ENCODE results near the gene PTGDS. TPM values are rescaled to one million over a fixed set of nuclear protein-coding genes. Genes with fewer than 3 reads are reported as not detected.
A peak's percentile ranks its signal among the peaks of the same experiment; 100 is the strongest.

PTGDS gene
- total and polyA plus RNA-seq, 2 donors (not counting 1 experiment from before 2014, with no cell fraction given), result 0.13 TPM; not detected in 1

- POLR2A ChIA-PET, result interaction anchor here (1.1 kb wide), 2 partner anchors 10 to 40 kb away, joined by 3 to 4 read pairs; partner anchors contain the start of gene SAPCD2
- H3K27me3 Mint-ChIP-seq, result no peaks in the 10 kb centered on the region
- peak overlapping the region; percentile 40 to 71 for H3K27ac ChIP-seq (ENCODE audit: low read length in 2 of 2)
- H3K9ac ChIP-seq (ENCODE audit: low read length), result peak overlapping the region; percentile 70
- peak overlapping the region; percentile 100 for H3K4me2 ChIP-seq (replicated peaks; ENCODE audit: low read depth, low read length, poor library complexity, severe bottlenecking)
- peaks cover 0 to 7% (median 0%) of the 10 kb centered on the region in 3 donors for H3K9me3 ChIP-seq (ENCODE audit: control extremely low read depth in 1 of 3, control insufficient read depth in 2 of 3, insufficient read depth in 1 of 3, low read length in 2 of 3)
- DNase-seq, result peak; percentile 65
- WGBS (ENCODE audit: insufficient coverage), result 45% methylated on average over 63 of the region's 65 CpGs
- TF ChIP-seq EZH2 (IDR thresholded peaks at IDR 0.05; ENCODE audit: borderline replicate concordance, insufficient read depth, low read depth, low read length, poor library complexity, severe bottlenecking) (no peak), CTCF (IDR thresholded peaks at IDR 0.05) (no peak)
- no peaks in the 10 kb centered on the region for H3K36me3 ChIP-seq (replicated peaks in 1 of 2; ENCODE audit: control extremely low read depth in 1 of 2, control insufficient read depth in 1 of 2, extremely low read depth in 1 of 2, insufficient read depth in 2 of 2, low read length in 1 of 2)
- H3K9me3 Mint-ChIP-seq (ENCODE audit: insufficient read depth), result no peaks in the 10 kb centered on the region
- peaks cover 70 to 89% of the 10 kb centered on the region in 2 donors for H3K4me1 ChIP-seq (ENCODE audit: control insufficient read depth in 2 of 2, insufficient read depth in 2 of 2, low read length in 2 of 2)
- H3K27me3 ChIP-seq (replicated peaks in 1 of 4; ENCODE audit: control extremely low read depth in 1 of 4, control insufficient read depth in 3 of 4, insufficient read depth in 4 of 4, low read length in 3 of 4), result no peaks in the 10 kb centered on the region
- H3K27ac Mint-ChIP-seq, result peak overlapping the region; percentile 91
- intact Hi-C loops (cut with micrococcal nuclease), result loop anchor here (5.0 kb wide), 1 partner anchor 41 kb away; the partner anchor contains the start of gene SAPCD2
- peaks cover 12% of the 10 kb centered on the region for H3K79me2 ChIP-seq (ENCODE audit: control insufficient read depth, insufficient read depth, low read length)
- CTCF ChIA-PET, result interaction anchor here (1.1 to 5.9 kb wide), 15 partner anchors 14 to 253 kb away, joined by 3 to 49 read pairs (median 10); partner anchors contain the start of genes AJM1, C8G, FBXW5 and NPDC1
- peak overlapping the region; percentile 90 for H3K4me3 Mint-ChIP-seq
- H3K4me1 Mint-ChIP-seq, result peaks cover 74% of the 10 kb centered on the region
- no peak for ATAC-seq (ENCODE audit: low read depth)
- H2AFZ ChIP-seq (ENCODE audit: insufficient read depth, low read depth, low read length, poor library complexity, severe bottlenecking), result peak overlapping the region; percentile 54
- H3K4me3 ChIP-seq (ENCODE audit: control extremely low read depth in 1 of 5, extremely low read depth in 1 of 5, insufficient read depth in 1 of 5, low read depth in 2 of 5, low read length in 4 of 5), result peak overlapping the region; percentile 3 to 77 (median 64)
- peaks cover 11% of the 10 kb centered on the region for H4K20me1 ChIP-seq (ENCODE audit: control insufficient read depth, insufficient read depth, low read length, poor library complexity, severe bottlenecking)
Measured at GRCh38 chr9:137030538-137031527, 53.5 kb downstream of the PTGDS start.

Other genes with a start within 250 kb of the PTGDS start
Only the 30 nearest of the 37 such genes appear.
- 59.7 and 60.9 TPM in 2 replicates for gene LCN8, start 219.3 kb upstream of the PTGDS start, total RNA-seq
- 2.8 and 4.1 TPM in 2 replicates for gene LCN8, start 219.3 kb upstream of the PTGDS start, polyA plus RNA-seq
- not detected in 2 replicates for gene LCN15, start 213.0 kb upstream of the PTGDS start, total RNA-seq
- gene LCN15, start 213.0 kb upstream of the PTGDS start, polyA plus RNA-seq, result not detected in 2 replicates
- 35.7 and 39.1 TPM in 2 replicates for gene TMEM141, start 186.2 kb upstream of the PTGDS start, total RNA-seq
- gene TMEM141, start 186.2 kb upstream of the PTGDS start, polyA plus RNA-seq, result 32.4 and 60.8 TPM in 2 replicates
- 1.0 and 1.8 TPM in 2 replicates for gene CCDC183, start 181.2 kb upstream of the PTGDS start, total RNA-seq
- 4.0 and 4.9 TPM in 2 replicates for gene CCDC183, start 181.2 kb upstream of the PTGDS start, polyA plus RNA-seq
- 70.5 and 72.3 TPM in 2 replicates for gene RABL6, start 169.6 kb upstream of the PTGDS start, total RNA-seq
- 32.2 and 33.6 TPM in 2 replicates for gene RABL6, start 169.6 kb upstream of the PTGDS start, polyA plus RNA-seq
- gene AJM1, start 135.0 kb upstream of the PTGDS start, total RNA-seq, result 2.3 and 2.9 TPM in 2 replicates
- 1.2 and 1.7 TPM in 2 replicates for gene AJM1, start 135.0 kb upstream of the PTGDS start, polyA plus RNA-seq
- 33.1 and 36.5 TPM in 2 replicates for gene PHPT1, start 128.1 kb upstream of the PTGDS start, total RNA-seq
- gene PHPT1, start 128.1 kb upstream of the PTGDS start, polyA plus RNA-seq, result 21.9 and 37.2 TPM in 2 replicates
- 5.4 and 7.6 TPM in 2 replicates for gene MAMDC4, start 125.2 kb upstream of the PTGDS start, total RNA-seq
- gene MAMDC4, start 125.2 kb upstream of the PTGDS start, polyA plus RNA-seq, result 5.3 and 6.8 TPM in 2 replicates
- gene EDF1, start 111.2 kb upstream of the PTGDS start, total RNA-seq, result 259 and 261 TPM in 2 replicates
- gene EDF1, start 111.2 kb upstream of the PTGDS start, polyA plus RNA-seq, result 317 and 360 TPM in 2 replicates
- 54.5 and 55.4 TPM in 2 replicates for gene TRAF2, start 91.0 kb upstream of the PTGDS start, total RNA-seq
- 25.5 and 35.5 TPM in 2 replicates for gene TRAF2, start 91.0 kb upstream of the PTGDS start, polyA plus RNA-seq
- gene FBXW5, start 32.8 kb upstream of the PTGDS start, total RNA-seq, result 99.6 and 102 TPM in 2 replicates
- 156 and 195 TPM in 2 replicates for gene FBXW5, start 32.8 kb upstream of the PTGDS start, polyA plus RNA-seq
- 1.7 and 2.8 TPM in 2 replicates for gene C8G, start 32.3 kb upstream of the PTGDS start, total RNA-seq
- 0.65 and 2.8 TPM in 2 replicates for gene C8G, start 32.3 kb upstream of the PTGDS start, polyA plus RNA-seq
- gene LCN12, start 25.2 kb upstream of the PTGDS start, total RNA-seq, result 1.9 and 2.6 TPM in 2 replicates
- 1.5 and 2.4 TPM in 2 replicates for gene LCN12, start 25.2 kb upstream of the PTGDS start, polyA plus RNA-seq
- gene LCNL1, start 5.5 kb downstream of the PTGDS start, total RNA-seq, result not detected in 2 replicates
- gene LCNL1, start 5.5 kb downstream of the PTGDS start, polyA plus RNA-seq, result 0.06 TPM in 1 of 2 replicates, not detected in the other
- 73.0 and 74.8 TPM in 2 replicates for gene PAXX, start 14.9 kb downstream of the PTGDS start, total RNA-seq
- 126 and 167 TPM in 2 replicates for gene PAXX, start 14.9 kb downstream of the PTGDS start, polyA plus RNA-seq
- 1.1 TPM in 2 replicates for gene CLIC3, start 19.1 kb downstream of the PTGDS start, total RNA-seq
- 1.9 and 2.1 TPM in 2 replicates for gene CLIC3, start 19.1 kb downstream of the PTGDS start, polyA plus RNA-seq
- gene ABCA2, start 50.7 kb downstream of the PTGDS start, total RNA-seq, result 29.1 and 30.7 TPM in 2 replicates
- gene ABCA2, start 50.7 kb downstream of the PTGDS start, polyA plus RNA-seq, result 61.1 and 63.1 TPM in 2 replicates
- 7.0 and 8.2 TPM in 2 replicates for gene FUT7, start 54.6 kb downstream of the PTGDS start, total RNA-seq
- gene FUT7, start 54.6 kb downstream of the PTGDS start, polyA plus RNA-seq, result 2.6 and 7.3 TPM in 2 replicates
- gene NPDC1, start 68.7 kb downstream of the PTGDS start, total RNA-seq, result 0.17 and 0.39 TPM in 2 replicates
- 0.19 and 3.0 TPM in 2 replicates for gene NPDC1, start 68.7 kb downstream of the PTGDS start, polyA plus RNA-seq
- not detected in 2 replicates for gene ENTPD2, start 76.6 kb downstream of the PTGDS start, total RNA-seq
- not detected in 2 replicates for gene ENTPD2, start 76.6 kb downstream of the PTGDS start, polyA plus RNA-seq
- 0.39 and 0.73 TPM in 2 replicates for gene SAPCD2, start 93.1 kb downstream of the PTGDS start, total RNA-seq
- gene SAPCD2, start 93.1 kb downstream of the PTGDS start, polyA plus RNA-seq, result 0.45 and 0.69 TPM in 2 replicates
- 47.6 and 55.8 TPM in 2 replicates for gene UAP1L1, start 100.0 kb downstream of the PTGDS start, total RNA-seq
- gene UAP1L1, start 100.0 kb downstream of the PTGDS start, polyA plus RNA-seq, result 29.1 and 38.1 TPM in 2 replicates
- gene MAN1B1, start 109.5 kb downstream of the PTGDS start, total RNA-seq, result 68.4 and 80.9 TPM in 2 replicates
- gene MAN1B1, start 109.5 kb downstream of the PTGDS start, polyA plus RNA-seq, result 47.0 and 53.1 TPM in 2 replicates
- gene DPP7, start 137.2 kb downstream of the PTGDS start, total RNA-seq, result 324 and 335 TPM in 2 replicates
- gene DPP7, start 137.2 kb downstream of the PTGDS start, polyA plus RNA-seq, result 506 and 546 TPM in 2 replicates
- gene GRIN1, start 161.7 kb downstream of the PTGDS start, total RNA-seq, result not detected in 2 replicates
- 0.04 TPM in 1 of 2 replicates, not detected in the other for gene GRIN1, start 161.7 kb downstream of the PTGDS start, polyA plus RNA-seq
- not detected in 2 replicates for gene LRRC26, start 192.5 kb downstream of the PTGDS start, total RNA-seq
- gene LRRC26, start 192.5 kb downstream of the PTGDS start, polyA plus RNA-seq, result not detected in 2 replicates
- not detected in 2 replicates for gene TMEM210, start 194.6 kb downstream of the PTGDS start, total RNA-seq
- not detected in 2 replicates for gene TMEM210, start 194.6 kb downstream of the PTGDS start, polyA plus RNA-seq
- gene ANAPC2, start 211.1 kb downstream of the PTGDS start, total RNA-seq, result 121 and 129 TPM in 2 replicates
- 127 and 138 TPM in 2 replicates for gene ANAPC2, start 211.1 kb downstream of the PTGDS start, polyA plus RNA-seq
- 52.9 and 53.6 TPM in 2 replicates for gene SSNA1, start 211.2 kb downstream of the PTGDS start, total RNA-seq
- 99.0 and 129 TPM in 2 replicates for gene SSNA1, start 211.2 kb downstream of the PTGDS start, polyA plus RNA-seq
- gene TPRN, start 223.2 kb downstream of the PTGDS start, total RNA-seq, result 16.3 and 19.3 TPM in 2 replicates
- gene TPRN, start 223.2 kb downstream of the PTGDS start, polyA plus RNA-seq, result 5.7 and 6.4 TPM in 2 replicates

All from B cell (primary cell).